DOHH2 (cell line): Measurements from ENCODE around the gene BAZ2B.

ENCODE experiments used
- H3F3A ChIP-seq: fragments of 200-600 bp; sonication (generic), shearing (Covaris generic); 2 replicates; pipeline ENCODE4 v1.6.0; 2016; ENCODE audit warnings: antibody characterized with exemption, mild to moderate bottlenecking; ENCODE audit not compliant: control insufficient read depth, insufficient read depth
- H3K27ac ChIP-seq: fragments of 200-600 bp; sonication (generic); 2 replicates; pipeline ENCODE4 v1.5.1; 2014; ENCODE audit warnings: low read depth, mild to moderate bottlenecking, low read length, moderate library complexity
- H3K27me3 ChIP-seq: fragments of 200-600 bp; sonication (generic); 2 replicates; pipeline ENCODE4 v1.6.1; 2014; ENCODE audit warnings: mild to moderate bottlenecking, low read length, mixed read lengths; ENCODE audit not compliant: control insufficient read depth
- H3K36me3 ChIP-seq: fragments of 200-600 bp; sonication (generic); 2 replicates; pipeline ENCODE4 v1.6.1; 2014; ENCODE audit warnings: mild to moderate bottlenecking, low read length, moderate library complexity, mixed read lengths; ENCODE audit not compliant: control insufficient read depth
- H3K4me1 ChIP-seq: fragments of 200-600 bp; sonication (generic); 2 replicates; pipeline ENCODE4 v1.6.1; 2014; ENCODE audit warnings: mild to moderate bottlenecking, low read length, mixed read lengths; ENCODE audit not compliant: control insufficient read depth
- H3K4me2 ChIP-seq: fragments of 200-600 bp; sonication (generic); 2 replicates; pipeline ENCODE4 v1.6.0; 2014; ENCODE audit warnings: mild to moderate bottlenecking, low read length, moderate library complexity
- H3K4me3 ChIP-seq: fragments of 200-600 bp; sonication (generic); 2 replicates; pipeline ENCODE4 v1.5.1; 2014; ENCODE audit warnings: mild to moderate bottlenecking, low read length, mixed read lengths
- H3K79me2 ChIP-seq: fragments of 200-600 bp; sonication (generic); 2 replicates; pipeline ENCODE4 v1.6.1; 2014; ENCODE audit warnings: mild to moderate bottlenecking, low read length, mixed read lengths; ENCODE audit not compliant: control insufficient read depth
- H3K9me2 ChIP-seq: fragments of 200-600 bp; sonication (generic); replicated peaks from 2 replicates; pipeline ENCODE4 v1.6.1; 2014; ENCODE audit warnings: mild to moderate bottlenecking, low read length, mixed read lengths; ENCODE audit not compliant: control insufficient read depth
- H3K9me3 ChIP-seq: fragments of 200-600 bp; sonication (generic); 2 replicates; pipeline ENCODE4 v1.6.1; 2014; ENCODE audit warnings: antibody characterized with exemption, low read length, mixed read lengths; ENCODE audit not compliant: control insufficient read depth, insufficient read depth
- H4K20me1 ChIP-seq: fragments of 200-600 bp; sonication (generic); 2 replicates; pipeline ENCODE4 v1.6.0; 2014; ENCODE audit warnings: low read depth, mild to moderate bottlenecking, antibody characterized with exemption, low read length, moderate library complexity; ENCODE audit not compliant: control insufficient read depth, insufficient read depth
- CTCF ChIP-seq: fragments of 200-600 bp; sonication (generic); IDR thresholded peaks from one replicate; pipeline ENCODE4 v1.5.1; 2014; ENCODE audit warnings: antibody characterized with exemption, mild to moderate bottlenecking, low read depth, low read length; ENCODE audit not compliant: poor library complexity, severe bottlenecking
- EZH2phosphoT487 ChIP-seq: fragments of 200-600 bp; sonication (generic); IDR thresholded peaks from 2 replicates; pipeline ENCODE4 v1.6.1; 2017; ENCODE audit warnings: borderline replicate concordance, mild to moderate bottlenecking, antibody characterized with exemption, low read length, moderate library complexity, mixed read lengths

BAZ2B gene

GRCh38 chr2:159639712-159640111, 23.4 kb upstream of the BAZ2B start:
- Histone ChIP-seq H3F3A (no peaks in the 10 kb centered on the region), H3K4me3 (no peak overlapping the region), H3K36me3 (no peaks in the 10 kb centered on the region), H3K9me3 (no peaks in the 10 kb centered on the region), H3K79me2 (no peaks in the 10 kb centered on the region), H4K20me1 (no peaks in the 10 kb centered on the region), H3K9me2 (no peaks in the 10 kb centered on the region), H3K27me3 (no peaks in the 10 kb centered on the region), H3K4me1 (no peaks in the 10 kb centered on the region), H3K27ac (no peak overlapping the region), H3K4me2 (no peak overlapping the region)
- TF ChIP-seq CTCF (no peak), EZH2phosphoT487 (no peak)

GRCh38 chr2:159639071-159639470, 22.7 kb upstream of the BAZ2B start:
- no peaks in the 10 kb centered on the region for H3K9me2 ChIP-seq
- H3K79me2 ChIP-seq: no peaks in the 10 kb centered on the region
- no peaks in the 10 kb centered on the region for H3K36me3 ChIP-seq
- no peak overlapping the region for H3K4me3 ChIP-seq
- no peaks in the 10 kb centered on the region for H4K20me1 ChIP-seq
- H3K4me2 ChIP-seq: no peak overlapping the region
- no peaks in the 10 kb centered on the region for H3K4me1 ChIP-seq
- H3F3A ChIP-seq: no peaks in the 10 kb centered on the region
- TF ChIP-seq EZH2phosphoT487 (no peak), CTCF (no peak)
- H3K9me3 ChIP-seq: no peaks in the 10 kb centered on the region
- H3K27me3 ChIP-seq: no peaks in the 10 kb centered on the region
- no peak overlapping the region for H3K27ac ChIP-seq

GRCh38 chr2:159637988-159638501, 21.7 kb upstream of the BAZ2B start:
- Histone ChIP-seq H3K36me3 (no peaks in the 10 kb centered on the region), H3K9me3 (no peaks in the 10 kb centered on the region), H3K4me1 (no peaks in the 10 kb centered on the region), H3K27ac (no peak overlapping the region), H3K27me3 (no peaks in the 10 kb centered on the region), H3K4me3 (no peak overlapping the region), H4K20me1 (no peaks in the 10 kb centered on the region), H3K4me2 (no peak overlapping the region), H3K79me2 (no peaks in the 10 kb centered on the region), H3K9me2 (no peaks in the 10 kb centered on the region), H3F3A (no peaks in the 10 kb centered on the region)
- no peak for TF ChIP-seq EZH2phosphoT487
- TF ChIP-seq CTCF: no peak
